NCI-H345 (cell line): ENCODE data around the gene MAN2C1.
"Not testable (repeated sequence)": the region's sequence is repeated elsewhere in the genome, so short reads cannot be mapped to it uniquely, and the experiment has no call there.

Experiments used
- DNase-seq: peaks from one replicate; lab custom pipeline; 2025; lab: John Stamatoyannopoulos, UW

Gene MAN2C1

DNA sequence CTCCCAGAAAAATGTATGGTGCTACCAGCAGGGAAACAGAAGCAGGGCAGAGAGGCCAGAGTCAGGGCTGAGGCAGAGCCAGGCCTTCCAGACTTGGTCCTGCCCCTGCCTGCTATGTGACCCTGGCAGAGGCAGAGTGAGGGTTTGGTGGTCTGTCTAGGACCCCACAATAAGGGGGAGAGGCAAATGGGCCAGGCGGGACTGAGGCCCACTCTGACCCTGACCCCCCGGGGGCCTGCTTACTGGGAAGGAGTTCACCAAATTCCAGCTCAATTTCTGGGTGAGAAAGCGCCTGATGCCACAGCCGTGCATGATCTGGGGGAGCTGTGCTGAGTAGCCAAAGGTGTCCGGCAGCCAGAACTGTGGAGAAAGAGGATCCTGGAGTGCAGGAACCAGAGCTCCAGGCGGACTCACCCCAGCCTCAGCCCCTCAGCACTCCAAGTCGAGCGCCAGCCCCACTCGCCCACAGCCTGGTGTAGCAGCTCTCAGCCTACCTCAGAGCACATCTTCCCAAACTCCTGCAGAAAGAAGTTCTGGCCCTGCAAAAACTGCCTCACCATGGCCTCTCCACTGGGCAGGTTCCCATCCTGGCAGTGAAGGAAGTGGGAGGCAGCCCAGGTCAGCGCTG lies 6.9 kb downstream of the MAN2C1 start:
- no peak for DNase-seq

DNA sequence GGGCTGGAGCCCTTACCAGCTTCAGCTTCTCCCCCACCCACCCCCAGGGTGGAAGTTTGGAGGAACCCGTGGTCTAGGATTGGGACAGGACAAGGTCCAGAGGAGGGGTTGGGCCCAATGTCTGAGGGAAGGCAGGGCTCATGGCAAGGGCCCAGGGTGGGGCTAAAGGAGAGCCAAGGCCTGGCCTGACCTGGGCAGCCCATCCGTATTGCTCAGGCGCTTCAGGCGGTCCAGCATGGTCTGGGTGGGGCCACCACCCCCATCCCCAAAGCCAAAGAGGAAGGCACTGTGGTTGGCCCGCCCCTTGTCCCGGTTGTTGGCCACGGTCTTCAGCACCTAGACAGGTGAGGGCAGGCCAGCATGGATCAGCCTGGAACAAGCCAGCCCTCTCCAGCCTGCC lies 7.6 kb downstream of the MAN2C1 start:
- no peak for DNase-seq

DNA sequence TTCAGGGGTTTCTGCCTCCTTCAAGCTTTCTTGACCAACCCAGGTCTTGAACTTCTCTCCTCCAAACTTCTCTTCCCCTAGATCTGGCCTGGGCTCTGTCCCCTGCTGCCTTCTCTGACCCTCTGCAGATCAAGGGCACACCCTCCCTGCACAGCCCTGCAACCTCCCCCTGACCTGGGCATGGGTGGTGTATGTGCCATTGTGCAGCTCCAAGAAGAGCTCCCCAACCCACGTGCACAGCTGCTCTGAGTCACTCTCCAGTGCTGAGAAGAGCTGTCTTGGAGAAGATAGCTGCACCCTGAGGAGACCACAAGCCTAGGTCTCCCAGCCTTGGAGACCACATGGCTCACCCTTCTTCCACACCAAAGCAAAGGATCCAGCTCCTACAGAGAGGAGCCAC lies 8.0 kb downstream of the MAN2C1 start:
- DNase-seq, result no peak

DNA sequence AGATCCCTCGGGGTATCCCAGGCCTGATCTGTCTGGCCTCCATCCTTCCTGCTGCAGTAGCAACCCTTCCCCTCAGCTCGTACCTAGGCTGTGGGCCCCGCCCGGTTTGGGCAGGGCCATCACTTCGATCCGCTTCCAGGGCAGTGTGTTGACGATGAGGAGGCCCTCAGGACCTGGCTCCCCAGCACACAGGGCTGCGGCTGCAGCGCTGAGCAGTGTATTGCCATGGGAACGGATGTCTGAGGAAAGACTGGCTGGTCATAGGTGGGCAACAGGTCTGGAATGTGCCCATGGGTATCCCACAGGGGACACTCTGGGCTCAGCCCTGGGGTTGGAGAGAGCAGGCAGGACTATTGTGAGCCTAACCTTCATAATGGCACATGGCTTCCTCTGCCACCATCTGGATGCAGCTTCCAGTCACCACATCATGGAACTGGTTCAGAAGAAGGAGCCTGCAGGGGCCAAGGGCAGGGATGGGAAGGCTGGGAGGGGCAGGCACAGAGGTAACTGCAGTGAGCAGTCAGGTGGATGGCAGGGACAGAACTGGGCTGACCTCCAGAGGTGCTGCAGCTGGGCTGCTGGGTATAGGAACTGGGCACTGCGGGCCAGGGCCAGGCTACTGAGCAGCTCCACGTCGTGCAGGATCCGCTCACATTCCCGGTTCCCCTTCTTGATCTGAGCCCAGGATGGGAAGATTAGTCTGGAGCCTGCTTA lies 8.7 kb downstream of the MAN2C1 start:
- DNase-seq, result no peak

DNA sequence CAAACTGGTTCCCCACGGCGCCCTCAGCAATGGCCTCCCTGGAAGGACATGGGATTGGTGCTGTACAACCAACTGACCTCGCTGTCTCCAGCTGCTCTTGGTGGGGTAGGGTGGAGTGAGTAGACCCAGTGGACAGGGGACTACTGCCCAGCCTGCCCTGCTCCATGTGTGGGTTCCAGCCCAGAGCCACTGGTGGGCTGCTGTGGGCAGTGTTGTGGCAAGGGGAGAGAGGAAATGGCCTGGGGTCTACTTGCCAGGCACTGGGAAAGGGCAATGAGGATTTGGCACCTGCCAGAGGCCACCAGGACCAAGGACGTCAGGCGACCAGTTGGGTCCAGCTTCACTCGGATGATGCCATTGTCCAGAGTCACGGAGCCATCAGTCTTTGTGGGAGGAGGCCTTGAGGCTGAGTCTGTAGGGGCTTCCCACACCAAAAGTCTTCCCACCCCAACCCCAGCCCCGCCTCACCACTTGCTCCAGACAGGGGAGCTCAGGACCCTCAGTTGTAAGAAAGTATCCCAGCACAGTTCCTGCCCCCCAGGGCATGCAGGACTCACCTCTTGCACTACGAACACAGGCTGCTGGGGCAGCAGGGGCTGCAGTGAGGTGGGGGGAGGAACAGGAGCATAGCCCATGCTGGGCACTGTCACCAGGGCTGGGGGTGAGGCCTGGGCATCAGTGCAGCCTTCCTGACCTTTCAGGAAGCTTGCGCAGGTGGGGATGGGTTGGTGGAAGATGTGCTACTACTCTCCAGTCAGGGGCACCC lies 9.5 kb downstream of the MAN2C1 start:
- no peak for DNase-seq

DNA sequence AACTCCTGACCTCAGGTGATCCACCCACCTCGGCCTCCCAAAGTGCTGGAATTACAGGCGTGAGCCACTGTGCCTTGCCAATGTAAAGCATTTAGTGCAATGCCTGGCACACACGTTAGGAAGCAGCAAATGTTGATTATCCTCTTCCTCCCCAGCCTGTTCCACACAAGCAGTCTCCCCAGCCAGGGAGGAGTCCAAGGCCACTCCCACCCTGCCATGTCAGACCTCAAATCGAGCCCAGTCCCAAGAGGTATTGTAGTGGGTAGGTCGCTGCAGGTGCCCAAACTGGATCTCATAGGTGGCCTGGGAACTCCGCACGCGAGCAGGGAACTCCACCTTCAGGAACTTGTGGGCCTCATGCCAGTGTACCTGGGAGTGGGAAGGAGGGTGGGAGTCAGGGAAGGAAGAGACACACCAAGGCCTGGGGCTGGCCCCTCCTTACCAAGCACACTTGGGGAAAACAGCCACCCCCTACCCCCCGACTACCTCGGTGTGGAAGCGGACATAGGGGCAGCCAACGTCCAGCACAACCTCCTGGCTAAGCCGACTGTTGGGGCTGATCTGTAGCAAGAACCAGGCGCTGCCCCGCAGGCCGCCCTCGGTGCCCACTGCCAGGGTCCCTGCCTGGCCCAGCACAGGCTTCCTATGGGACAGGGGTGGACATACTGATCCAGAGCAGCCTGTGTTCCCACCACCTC lies 10.3 kb downstream of the MAN2C1 start:
- no peak for DNase-seq

DNA sequence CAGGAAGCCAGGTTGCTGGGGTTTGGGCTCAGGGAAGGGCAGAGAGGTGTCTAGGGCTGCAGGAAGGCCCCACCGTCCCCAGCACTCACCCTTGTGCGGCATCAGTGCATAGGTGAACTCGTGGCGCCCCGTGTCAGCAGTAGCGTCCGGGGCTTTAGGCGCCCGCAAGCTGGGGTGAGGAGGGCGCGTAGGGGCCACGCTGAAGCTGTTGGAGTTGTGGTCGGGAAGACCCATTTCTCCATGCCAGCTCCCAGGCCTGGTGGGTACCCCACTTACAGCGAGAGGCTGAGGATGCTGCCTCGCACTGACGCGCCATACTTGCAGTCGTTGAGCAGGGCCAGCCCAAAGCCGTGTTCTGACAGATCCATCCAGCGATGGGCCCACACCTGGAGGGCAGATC lies 11.9 kb downstream of the MAN2C1 start:
- DNase-seq, result no peak

DNA sequence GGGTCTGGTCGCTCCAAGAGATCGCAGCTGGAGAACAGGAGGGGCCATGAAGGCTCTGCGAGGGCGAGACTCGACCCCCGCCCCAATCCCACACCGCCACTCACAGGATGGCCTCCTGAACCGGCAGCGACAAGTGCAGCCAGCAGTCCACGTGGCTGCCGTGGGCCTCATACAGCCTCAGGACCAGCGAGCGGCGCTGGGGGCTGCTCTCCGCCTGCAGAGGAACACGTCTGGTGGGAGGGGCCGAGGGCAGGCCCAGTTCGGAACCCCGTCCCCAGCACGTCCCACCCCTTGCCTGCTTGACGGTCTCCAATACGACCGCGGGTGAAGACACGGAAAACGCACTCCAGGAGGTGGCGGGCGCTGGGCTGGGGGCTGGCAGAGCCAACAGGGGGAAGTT lies 12.4 kb downstream of the MAN2C1 start:
- DNase-seq, result no peak

DNA sequence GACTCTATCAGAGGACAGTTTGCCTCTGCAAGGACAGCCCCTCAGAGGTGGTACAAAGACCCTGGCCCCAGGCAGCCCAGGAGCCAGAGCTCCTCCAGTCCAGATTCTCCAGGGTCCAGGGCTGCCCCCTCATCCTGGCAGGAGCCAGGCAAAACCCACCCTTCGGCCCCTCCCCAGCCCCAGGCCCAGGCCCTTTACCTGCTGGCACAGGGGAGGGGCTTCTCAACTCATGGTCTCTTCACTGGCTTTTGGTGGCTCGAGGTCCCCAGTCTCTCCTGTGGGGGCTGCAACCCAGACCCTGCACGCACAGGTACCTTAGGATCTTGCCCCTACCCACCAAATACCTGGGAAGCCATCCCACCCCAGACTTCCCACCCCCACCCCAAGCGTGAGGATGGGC lies 13.0 kb downstream of the MAN2C1 start:
- DNase-seq, result no peak

DNA sequence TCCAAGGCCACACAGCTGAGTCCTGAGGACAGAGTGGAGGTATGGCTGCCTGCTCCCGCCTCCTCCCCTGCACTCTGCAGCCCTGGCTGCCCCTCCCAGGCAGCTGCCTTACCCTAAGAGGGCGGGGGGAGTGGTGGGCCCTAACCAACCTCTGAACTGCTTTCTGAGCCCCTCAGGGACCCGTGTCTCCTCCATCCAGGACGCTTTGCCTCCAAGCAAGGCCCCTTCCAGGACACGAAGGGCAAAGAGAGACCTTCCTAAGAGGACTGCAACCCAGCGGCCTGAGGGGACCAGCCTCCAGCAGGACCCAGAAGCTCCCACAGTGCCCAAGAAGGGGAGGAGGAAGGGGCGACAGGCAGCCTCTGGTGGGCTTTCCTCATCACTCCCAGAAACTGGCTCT lies 14.0 kb downstream of the MAN2C1 start:
- DNase-seq, result no peak

DNA sequence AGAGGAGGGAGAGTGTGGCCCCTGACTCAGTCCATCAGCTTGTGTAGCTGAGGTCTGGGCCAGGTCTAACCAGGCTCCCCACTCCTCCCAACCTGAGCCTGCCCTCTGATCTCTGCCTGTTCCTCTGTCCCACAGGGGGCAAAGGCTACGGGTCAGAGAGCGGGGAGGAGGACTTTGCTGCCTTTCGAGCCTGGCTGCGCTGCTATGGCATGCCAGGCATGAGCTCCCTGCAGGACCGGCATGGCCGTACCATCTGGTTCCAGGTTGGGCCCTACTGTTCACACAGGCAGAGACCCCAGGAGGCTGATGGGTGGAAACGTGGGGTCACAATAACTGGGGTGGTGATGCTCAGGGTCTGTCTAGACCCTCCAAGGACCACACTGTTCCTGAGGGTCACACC lies 14.8 kb downstream of the MAN2C1 start:
- DNase-seq, result no peak

DNA sequence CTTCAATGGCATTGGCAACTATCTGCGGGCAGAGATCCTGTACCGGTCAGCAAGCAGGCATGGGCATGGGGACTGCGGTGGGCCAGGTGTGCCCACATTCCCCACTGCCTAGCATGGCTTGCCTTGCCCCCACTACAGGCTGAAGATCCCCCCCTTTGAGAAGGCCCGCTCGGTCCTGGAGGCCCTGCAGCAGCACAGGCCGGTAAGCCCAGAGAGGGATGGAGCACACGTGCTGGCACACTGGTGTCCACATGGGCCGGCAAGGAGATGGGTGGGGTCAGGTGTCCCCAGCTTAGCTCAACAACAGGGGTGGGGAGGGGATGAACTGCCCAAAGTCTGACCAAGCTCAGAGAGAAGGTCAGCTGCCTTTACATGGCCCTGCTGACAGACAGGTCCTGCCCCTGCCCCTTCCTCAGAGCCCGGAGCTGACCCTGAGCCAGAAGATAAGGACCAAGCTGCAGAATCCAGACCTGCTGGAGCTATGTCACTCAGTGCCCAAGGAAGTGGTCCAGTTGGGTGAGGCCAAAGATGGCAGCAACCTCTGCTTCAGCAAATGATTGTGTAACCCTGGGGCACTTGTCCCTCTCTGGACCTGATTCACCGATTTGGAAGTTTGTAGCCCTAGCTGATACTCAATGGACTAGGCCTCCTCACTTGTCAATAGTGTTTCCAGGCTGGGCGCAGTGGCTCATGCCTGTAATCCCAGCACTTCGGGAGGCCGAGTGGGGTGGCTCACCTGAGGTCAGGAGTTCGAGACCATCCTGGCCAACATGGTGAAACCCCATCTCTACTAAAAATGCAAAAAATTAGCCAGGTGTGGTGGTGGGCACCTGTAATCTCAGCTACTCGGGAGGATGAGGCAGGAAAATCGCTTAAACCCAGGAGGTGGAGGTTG lies 16.0 kb downstream of the MAN2C1 start:
- DNase-seq, result no peak

DNA sequence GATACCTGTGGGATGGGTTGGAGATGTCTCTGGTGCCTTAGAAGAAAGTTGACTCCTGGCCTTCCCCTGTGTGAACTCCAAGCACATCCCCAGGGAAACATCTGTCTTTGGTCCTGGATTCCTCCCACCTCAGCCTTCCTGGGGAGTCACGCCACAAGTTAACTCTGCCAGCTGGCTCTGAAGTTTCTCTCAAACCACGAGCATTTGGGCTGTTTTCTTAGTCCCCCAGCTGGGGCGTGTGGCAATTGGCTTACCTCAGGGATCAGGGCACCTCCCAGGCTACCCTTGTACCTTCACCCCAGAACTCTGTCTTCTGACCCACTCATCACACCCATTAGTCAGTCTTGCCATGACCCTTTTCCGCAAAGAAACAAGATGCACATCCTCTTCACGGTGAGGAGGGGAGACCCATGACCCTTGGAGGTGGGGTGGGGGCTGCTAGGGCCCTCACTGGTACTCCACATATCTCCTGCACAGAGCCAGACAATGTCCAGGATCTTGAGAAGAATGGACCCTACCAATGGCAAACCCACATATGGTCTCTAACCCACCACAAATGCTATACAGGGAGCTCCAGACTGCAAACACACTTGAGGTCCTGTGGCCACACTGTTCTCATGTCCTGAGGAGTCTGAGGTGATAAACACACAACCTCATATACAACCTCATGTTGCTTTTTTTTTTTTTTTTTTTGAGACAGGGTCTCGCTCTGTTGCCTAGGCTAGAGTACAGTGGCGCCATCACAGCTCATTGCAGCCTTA lies 17.6 kb downstream of the MAN2C1 start:
- no peak for DNase-seq

DNA sequence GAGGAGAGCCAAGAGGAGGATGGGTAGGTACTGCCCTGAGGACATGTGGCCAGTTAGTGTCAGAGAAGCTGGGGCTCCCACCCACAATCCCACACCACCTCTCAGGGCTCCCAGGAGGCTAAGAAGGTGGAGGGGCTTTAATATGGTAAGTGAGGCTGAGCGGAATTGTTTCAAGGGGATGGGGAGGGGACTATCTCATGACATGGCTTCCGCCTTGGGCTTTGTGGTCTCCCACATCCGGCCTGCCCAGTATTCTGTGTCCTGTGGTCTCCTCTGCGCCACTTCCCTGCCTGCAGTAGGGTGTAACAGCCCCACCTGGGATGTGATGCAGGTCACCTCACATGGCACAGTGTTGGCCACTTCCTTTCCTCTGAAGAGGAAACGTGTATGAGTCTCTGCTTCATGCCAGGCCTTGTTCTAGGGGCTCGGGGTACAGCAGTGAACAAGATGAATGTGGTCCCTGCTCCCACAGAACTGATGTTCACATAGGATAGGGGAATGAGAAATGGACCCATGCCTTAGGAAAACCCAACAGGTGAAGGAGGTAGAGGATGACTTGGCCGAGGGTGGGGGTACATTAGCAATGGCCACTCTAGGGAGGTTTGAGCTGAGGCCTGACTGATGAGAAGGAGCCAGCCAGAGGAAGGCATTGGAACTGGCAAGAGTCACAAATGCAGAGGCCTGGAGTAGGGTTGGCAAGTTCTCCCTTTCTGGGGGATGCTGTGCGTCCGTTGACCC lies 18.4 kb downstream of the MAN2C1 start:
- DNase-seq, result no peak

DNA sequence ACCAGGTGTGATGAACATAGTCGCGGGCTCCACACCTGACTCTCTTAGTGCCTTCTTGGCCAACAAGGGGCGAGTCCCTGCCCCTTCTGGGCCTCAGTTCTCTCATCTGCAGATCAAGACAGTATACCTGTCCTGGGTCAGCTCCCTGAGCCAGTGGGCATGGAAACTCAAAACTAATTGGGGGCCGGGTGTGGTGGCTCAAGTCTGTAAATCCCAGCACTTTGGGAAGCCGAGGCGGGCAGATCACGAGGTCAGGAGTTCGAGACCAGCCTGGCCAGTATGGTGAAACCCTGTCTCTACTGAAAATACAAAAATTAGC lies 19.1 kb downstream of the MAN2C1 start:
- not testable (repeated sequence) for DNase-seq

DNA sequence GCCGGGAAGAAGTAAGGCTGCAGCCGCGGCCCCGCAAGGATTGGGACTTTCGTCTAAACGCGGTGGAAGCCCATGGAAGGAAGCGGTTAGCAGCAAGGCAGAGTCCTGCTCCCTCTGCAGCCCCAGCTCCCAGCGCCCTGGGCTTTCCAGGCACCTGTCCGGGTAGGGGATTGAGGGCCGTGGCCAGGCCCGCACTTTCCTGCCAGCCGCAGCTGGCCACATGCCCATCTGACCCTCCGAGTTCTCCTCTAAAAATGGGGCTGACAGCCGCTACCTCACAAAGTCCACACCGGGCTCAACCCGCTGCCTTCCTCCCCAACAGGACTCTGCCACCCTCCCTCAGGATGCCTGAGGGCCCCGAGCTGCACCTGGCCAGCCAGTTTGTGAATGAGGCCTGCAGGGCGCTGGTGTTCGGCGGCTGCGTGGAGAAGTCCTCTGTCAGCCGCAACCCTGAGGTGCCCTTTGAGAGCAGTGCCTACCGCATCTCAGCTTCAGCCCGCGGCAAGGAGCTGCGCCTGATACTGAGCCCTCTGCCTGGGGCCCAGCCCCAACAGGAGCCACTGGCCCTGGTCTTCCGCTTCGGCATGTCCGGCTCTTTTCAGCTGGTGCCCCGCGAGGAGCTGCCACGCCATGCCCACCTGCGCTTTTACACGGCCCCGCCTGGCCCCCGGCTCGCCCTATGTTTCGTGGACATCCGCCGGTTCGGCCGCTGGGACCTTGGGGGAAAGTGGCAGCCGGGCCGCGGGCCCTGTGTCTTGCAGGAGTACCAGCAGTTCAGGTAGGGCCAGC lies 19.7 kb downstream of the MAN2C1 start:
- DNase-seq, result peak; percentile 2

DNA sequence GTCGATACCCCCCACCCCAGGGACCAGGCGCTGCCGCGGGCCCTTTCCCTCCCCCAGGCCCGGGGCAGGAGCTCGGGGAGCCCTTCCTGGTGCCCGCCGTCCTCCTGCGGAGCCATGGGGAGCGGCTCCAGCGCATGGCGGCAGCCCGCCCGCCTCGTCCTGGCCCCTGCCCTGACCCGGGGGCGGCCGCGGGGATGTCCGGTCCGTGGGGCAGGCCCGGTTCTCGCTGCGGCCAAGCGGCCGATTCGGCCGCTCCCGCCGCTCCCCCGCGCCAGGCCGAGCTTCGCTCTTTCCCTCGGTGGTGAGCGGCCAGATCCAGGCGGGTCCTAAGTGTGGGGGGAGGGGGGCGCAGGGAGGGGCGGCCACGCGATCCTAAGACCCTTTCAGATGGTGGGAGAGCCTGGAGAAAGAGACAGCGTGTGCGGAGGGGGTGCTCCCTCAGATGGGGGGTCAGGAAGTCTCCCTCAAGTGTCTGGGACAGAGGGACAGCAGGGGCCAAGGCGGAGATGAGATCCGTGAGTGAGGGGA lies 20.3 kb downstream of the MAN2C1 start:
- no peak for DNase-seq

DNA sequence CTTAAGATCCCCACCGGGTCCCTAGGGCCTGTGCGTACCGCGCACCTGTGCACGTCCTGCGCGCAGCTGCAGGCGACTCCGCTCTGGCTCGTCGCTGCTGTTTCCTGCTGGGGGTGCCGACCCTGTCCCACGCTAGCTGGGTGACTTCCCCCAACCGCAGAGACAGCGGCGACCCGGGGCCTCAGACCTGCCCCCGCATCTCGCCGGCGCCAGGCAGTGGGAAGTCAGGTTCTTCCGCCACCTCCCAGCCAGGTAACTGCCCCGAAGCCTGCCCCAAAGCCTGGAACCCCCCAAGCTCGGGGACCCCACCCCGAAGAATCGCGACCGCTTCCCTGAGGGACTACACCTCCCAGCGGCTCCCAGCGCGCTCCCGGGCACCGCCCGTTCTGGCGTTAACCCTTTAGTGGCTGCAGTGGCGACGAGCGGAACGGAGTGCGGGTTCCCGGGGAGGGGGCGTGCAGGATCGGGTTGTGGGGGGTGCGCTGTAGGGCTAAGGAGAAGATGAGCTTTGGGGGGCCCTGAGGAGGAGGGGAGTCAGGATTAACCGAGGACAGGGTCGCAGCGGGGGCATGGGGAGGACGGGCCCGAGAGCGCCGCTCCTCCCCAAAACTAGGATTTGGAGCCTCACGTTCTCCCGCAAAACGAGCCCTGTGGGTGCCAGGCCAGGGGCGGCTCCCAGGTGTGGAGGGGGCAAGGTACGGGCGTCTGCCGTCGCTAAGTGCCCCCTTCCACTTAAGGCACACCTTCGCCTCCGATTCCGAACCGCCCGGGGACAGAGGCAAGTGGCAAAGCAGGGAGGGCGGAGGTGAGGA lies 21.0 kb downstream of the MAN2C1 start:
- DNase-seq, result peak; percentile 11
